OCI-M2 (cell line): ENCODE results near the gene DCUN1D4.

Experiments
- DNase-seq: peaks from one replicate; lab custom pipeline; 2025; ENCODE audit not compliant: unreplicated experiment; lab: John Stamatoyannopoulos, UW

The DCUN1D4 gene

GRCh38 chr4:51963841-51964517 is 121.0 kb downstream of the DCUN1D4 start:
- no peak for DNase-seq

GRCh38 chr4:51965862-51966261 is 122.9 kb downstream of the DCUN1D4 start:
- DNase-seq = no peak
